GM23338 (cell line): ENCODE data around the gene UPP2. TPM values are rescaled to one million over a fixed set of nuclear protein-coding genes. Genes with fewer than 3 reads are reported as not detected.

Experiments used
- ATAC-seq: fragments of 200-7000 bp; cut with Tn5 transposase; 3 replicates; pipeline ENCODE4 v1.9.1; 2020
- DNase-seq: peaks from one replicate; pipeline ENCODE4 v3.0.0-alpha.2; 2015; ENCODE audit warnings: low spot score
- H2AFZ ChIP-seq: fragments of 200-600 bp; sonication (generic); 2 replicates; pipeline ENCODE4 v1.8.0; 2016; ENCODE audit warnings: antibody characterized with exemption, mild to moderate bottlenecking, moderate library complexity
- H3F3A ChIP-seq: fragments of 200-600 bp; sonication (generic); replicated peaks from 2 replicates; pipeline ENCODE4 v1.8.0; 2017; ENCODE audit warnings: antibody characterized with exemption, mixed run types, low read depth
- H3K27ac ChIP-seq: fragments of 200-600 bp; sonication (generic); 2 replicates; pipeline ENCODE4 v1.6.1; 2016; ENCODE audit warnings: low read depth
- H3K27me3 ChIP-seq: fragments of 200-600 bp; sonication (generic); 2 replicates; pipeline ENCODE4 v1.8.0; 2016; ENCODE audit warnings: mild to moderate bottlenecking, mixed run types, moderate library complexity; ENCODE audit not compliant: insufficient read depth
- H3K36me3 ChIP-seq: fragments of 200-600 bp; sonication (generic); 2 replicates; pipeline ENCODE4 v1.8.0; 2016; ENCODE audit warnings: mild to moderate bottlenecking; ENCODE audit not compliant: insufficient read depth
- H3K4me1 ChIP-seq: fragments of 200-600 bp; sonication (generic); 2 replicates; pipeline ENCODE4 v1.8.0; 2016; ENCODE audit warnings: mild to moderate bottlenecking, moderate library complexity; ENCODE audit not compliant: insufficient read depth
- H3K4me2 ChIP-seq: fragments of 200-600 bp; sonication (generic); 2 replicates; pipeline ENCODE4 v1.7.1; 2017; ENCODE audit warnings: mixed run types
- H3K4me3 ChIP-seq: fragments of 200-600 bp; sonication (generic); 2 replicates; pipeline ENCODE4 v1.6.1; 2016; ENCODE audit warnings: mixed run types
- H3K79me2 ChIP-seq: fragments of 200-600 bp; sonication (generic); replicated peaks from 2 replicates; pipeline ENCODE4 v1.8.0; 2017; ENCODE audit warnings: mild to moderate bottlenecking; ENCODE audit not compliant: insufficient read depth
- H3K9me2 ChIP-seq: fragments of 200-600 bp; sonication (generic); 2 replicates; pipeline ENCODE4 v1.8.0; 2017; ENCODE audit not compliant: insufficient read depth
- H4K20me1 ChIP-seq: fragments of 200-600 bp; sonication (generic); replicated peaks from 2 replicates; pipeline ENCODE4 v1.8.0; 2017; ENCODE audit warnings: mild to moderate bottlenecking; ENCODE audit not compliant: insufficient read depth
- H3K27ac Mint-ChIP-seq: 2 replicates; pipeline ENCODE4 v1.8.0; 2020; ENCODE audit warnings: inconsistent platforms, mild to moderate bottlenecking, moderate library complexity, mixed read lengths
- H3K27me3 Mint-ChIP-seq: 3 replicates; pipeline ENCODE4 v1.8.0; 2022; ENCODE audit warnings: low read depth, mild to moderate bottlenecking, moderate library complexity, mixed read lengths, inconsistent platforms; ENCODE audit not compliant: insufficient read depth, poor library complexity
- H3K36me3 Mint-ChIP-seq: 3 replicates; pipeline ENCODE4 v1.8.0; 2021; ENCODE audit warnings: low read depth, mild to moderate bottlenecking, inconsistent platforms, moderate library complexity, mixed read lengths
- H3K4me1 Mint-ChIP-seq: 3 replicates; pipeline ENCODE4 v1.8.0; 2020; ENCODE audit warnings: mild to moderate bottlenecking, inconsistent platforms, mixed read lengths
- H3K4me3 Mint-ChIP-seq: 3 replicates; pipeline ENCODE4 v1.8.0; 2021; ENCODE audit warnings: moderate library complexity, mild to moderate bottlenecking, inconsistent platforms, mixed read lengths
- H3K9me3 Mint-ChIP-seq: 3 replicates; pipeline ENCODE4 v1.8.0; 2020; ENCODE audit warnings: moderate library complexity, mild to moderate bottlenecking, inconsistent platforms, mixed read lengths
- EZH2 ChIP-seq: fragments of 200-600 bp; sonication (generic); IDR thresholded peaks from one replicate; pipeline ENCODE4 v1.8.0; 2017; ENCODE audit warnings: antibody characterized with exemption, mild to moderate bottlenecking, low read depth; ENCODE audit not compliant: unreplicated experiment
- NANOG ChIP-seq: IDR thresholded peaks from 2 replicates; pipeline ENCODE4 v1.6.1; 2016; ENCODE audit warnings: antibody characterized with exemption, borderline replicate concordance
- POLR2AphosphoS5 ChIP-seq: IDR thresholded peaks from 2 replicates; pipeline ENCODE4 v1.6.1; 2016; ENCODE audit warnings: antibody characterized with exemption, low read depth
- STAT1 ChIP-seq: IDR thresholded peaks from one replicate; pipeline ENCODE4 v1.6.1; 2016; ENCODE audit warnings: antibody characterized with exemption; ENCODE audit not compliant: unreplicated experiment
- ZNF114 ChIP-seq: fragments of 250-450 bp; sonication (Bioruptor Pico); IDR thresholded peaks from 2 replicates; pipeline ENCODE4 v1.5.0; 2020; ENCODE audit warnings: mild to moderate bottlenecking, moderate library complexity
- ZNF331 ChIP-seq: fragments of 250-450 bp; sonication (Bioruptor Pico); IDR thresholded peaks from 2 replicates; pipeline ENCODE4 v1.5.0; 2020; ENCODE audit warnings: low read depth, mild to moderate bottlenecking, moderate library complexity
- polyA plus RNA-seq: library from polyadenylated mRNA; unstranded; fragments of >200 nt; fragmentation: Nextera tagmentation; extraction: Ambion mirVana; gene quantifications from 2 replicates; pipeline ENCODE4 v1.2.1, GENCODE V29; 2016
- total RNA-seq: library from RNA; depleted of rRNA; stranded (reverse); fragments of >200 nt; shearing (Covaris generic); gene quantifications from 2 replicates; pipeline ENCODE4 v1.2.3, GENCODE V29; 2014
- TF ChIP-seq, protein P1 (sequence below): IDR thresholded peaks from one replicate; pipeline ENCODE4 v1.6.1; 2018; ENCODE audit warnings: antibody characterized with exemption; ENCODE audit not compliant: unreplicated experiment
- TF ChIP-seq, protein P2 (sequence below): IDR thresholded peaks from 2 replicates; pipeline ENCODE4 v1.6.1; 2016; ENCODE audit warnings: antibody characterized with exemption
- TF ChIP-seq, protein P3 (sequence below): fragments of 250-450 bp; sonication (Bioruptor Pico); IDR thresholded peaks from 2 replicates; pipeline ENCODE4 v1.5.0; 2020; ENCODE audit warnings: mild to moderate bottlenecking, moderate library complexity

Gene UPP2
- total and polyA plus RNA-seq, 2 experiments from 2014 or later, result not detected

DNA sequence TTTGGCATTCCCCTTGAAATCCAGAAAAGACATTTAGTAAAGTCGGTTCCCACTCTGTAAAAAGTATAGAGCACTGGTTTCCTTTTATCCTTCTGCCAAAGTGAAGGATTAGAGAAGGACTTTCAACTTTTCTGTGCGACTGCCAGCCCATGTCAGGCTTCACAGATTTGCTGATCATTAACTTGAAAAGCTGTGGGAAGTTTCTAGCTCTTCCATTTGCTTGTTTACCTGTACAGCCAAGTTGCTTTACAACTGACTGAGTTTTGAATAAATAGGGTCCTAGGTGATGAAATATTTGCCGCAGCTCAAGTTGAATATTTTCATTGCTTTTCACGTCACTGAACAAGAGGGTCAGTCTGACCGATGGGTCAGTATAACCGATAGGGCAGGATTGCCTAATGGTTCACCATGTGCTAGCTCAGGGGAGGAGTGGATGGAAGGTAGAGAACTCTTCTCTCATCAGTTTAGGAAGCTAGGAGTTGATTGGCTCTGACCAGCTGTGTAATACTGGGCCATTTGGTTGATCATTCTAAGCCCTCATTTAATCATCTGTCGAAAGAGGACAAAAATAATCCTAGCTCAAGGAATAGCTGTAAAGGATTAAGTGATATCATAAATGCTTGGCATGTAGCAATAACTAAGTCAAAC lies 30.4 kb downstream of the UPP2 start (continued):
- TF ChIP-seq, protein P1, sequence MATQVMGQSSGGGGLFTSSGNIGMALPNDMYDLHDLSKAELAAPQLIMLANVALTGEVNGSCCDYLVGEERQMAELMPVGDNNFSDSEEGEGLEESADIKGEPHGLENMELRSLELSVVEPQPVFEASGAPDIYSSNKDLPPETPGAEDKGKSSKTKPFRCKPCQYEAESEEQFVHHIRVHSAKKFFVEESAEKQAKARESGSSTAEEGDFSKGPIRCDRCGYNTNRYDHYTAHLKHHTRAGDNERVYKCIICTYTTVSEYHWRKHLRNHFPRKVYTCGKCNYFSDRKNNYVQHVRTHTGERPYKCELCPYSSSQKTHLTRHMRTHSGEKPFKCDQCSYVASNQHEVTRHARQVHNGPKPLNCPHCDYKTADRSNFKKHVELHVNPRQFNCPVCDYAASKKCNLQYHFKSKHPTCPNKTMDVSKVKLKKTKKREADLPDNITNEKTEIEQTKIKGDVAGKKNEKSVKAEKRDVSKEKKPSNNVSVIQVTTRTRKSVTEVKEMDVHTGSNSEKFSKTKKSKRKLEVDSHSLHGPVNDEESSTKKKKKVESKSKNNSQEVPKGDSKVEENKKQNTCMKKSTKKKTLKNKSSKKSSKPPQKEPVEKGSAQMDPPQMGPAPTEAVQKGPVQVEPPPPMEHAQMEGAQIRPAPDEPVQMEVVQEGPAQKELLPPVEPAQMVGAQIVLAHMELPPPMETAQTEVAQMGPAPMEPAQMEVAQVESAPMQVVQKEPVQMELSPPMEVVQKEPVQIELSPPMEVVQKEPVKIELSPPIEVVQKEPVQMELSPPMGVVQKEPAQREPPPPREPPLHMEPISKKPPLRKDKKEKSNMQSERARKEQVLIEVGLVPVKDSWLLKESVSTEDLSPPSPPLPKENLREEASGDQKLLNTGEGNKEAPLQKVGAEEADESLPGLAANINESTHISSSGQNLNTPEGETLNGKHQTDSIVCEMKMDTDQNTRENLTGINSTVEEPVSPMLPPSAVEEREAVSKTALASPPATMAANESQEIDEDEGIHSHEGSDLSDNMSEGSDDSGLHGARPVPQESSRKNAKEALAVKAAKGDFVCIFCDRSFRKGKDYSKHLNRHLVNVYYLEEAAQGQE, result no peak
- TF ChIP-seq ZNF331 (no peak), STAT1 (no peak)
- TF ChIP-seq, protein P2, sequence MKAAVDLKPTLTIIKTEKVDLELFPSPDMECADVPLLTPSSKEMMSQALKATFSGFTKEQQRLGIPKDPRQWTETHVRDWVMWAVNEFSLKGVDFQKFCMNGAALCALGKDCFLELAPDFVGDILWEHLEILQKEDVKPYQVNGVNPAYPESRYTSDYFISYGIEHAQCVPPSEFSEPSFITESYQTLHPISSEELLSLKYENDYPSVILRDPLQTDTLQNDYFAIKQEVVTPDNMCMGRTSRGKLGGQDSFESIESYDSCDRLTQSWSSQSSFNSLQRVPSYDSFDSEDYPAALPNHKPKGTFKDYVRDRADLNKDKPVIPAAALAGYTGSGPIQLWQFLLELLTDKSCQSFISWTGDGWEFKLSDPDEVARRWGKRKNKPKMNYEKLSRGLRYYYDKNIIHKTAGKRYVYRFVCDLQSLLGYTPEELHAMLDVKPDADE, result no peak

DNA sequence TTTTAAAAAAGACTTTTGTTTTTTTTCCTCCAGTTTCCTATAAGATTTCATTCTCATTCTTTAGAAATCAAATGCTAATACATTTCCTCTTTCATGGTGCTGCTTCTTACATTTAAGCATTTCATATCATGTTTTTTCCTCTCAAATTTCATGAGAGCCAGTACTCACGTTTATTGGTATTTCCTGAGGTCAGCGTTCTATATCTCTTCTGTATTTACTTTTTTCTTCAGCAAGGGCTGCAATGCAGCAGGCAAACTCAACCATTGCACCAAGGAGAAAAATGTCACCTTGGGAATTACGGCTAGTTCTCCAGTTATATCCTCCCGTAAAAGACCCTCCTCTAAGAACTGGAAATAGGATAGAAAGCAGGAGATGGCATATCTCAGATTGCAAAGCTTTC lies 32.4 kb downstream of the UPP2 start:
- no peak overlapping the region for H3K4me3 ChIP-seq
- H3K4me1 ChIP-seq, result peaks cover 6% of the 10 kb centered on the region; the same call in 1 of the 2 replicates
- no peak overlapping the region for H2AFZ ChIP-seq
- Mint-ChIP-seq H3K36me3 (no peaks in the 10 kb centered on the region), H3K27ac (no peak overlapping the region), H3K27me3 (no peaks in the 10 kb centered on the region), H3K9me3 (no peaks in the 10 kb centered on the region), H3K4me3 (no peak overlapping the region), H3K4me1 (peaks cover 7% of the 10 kb centered on the region; the same call in 2 of the 3 replicates)
- no peaks in the 10 kb centered on the region for H3K79me2 ChIP-seq
- H3K36me3 ChIP-seq, result no peaks in the 10 kb centered on the region
- peaks cover 11% of the 10 kb centered on the region for H3K9me2 ChIP-seq
- no peak overlapping the region for H3K27ac ChIP-seq
- H3F3A ChIP-seq, result no peaks in the 10 kb centered on the region
- DNase-seq (no peak), ATAC-seq (no peak)
- H3K27me3 ChIP-seq, result no peaks in the 10 kb centered on the region
- no peak overlapping the region for H3K4me2 ChIP-seq
- H4K20me1 ChIP-seq, result no peaks in the 10 kb centered on the region
- TF ChIP-seq ZNF331 (no peak), EZH2 (no peak), NANOG (no peak), STAT1 (no peak)

DNA sequence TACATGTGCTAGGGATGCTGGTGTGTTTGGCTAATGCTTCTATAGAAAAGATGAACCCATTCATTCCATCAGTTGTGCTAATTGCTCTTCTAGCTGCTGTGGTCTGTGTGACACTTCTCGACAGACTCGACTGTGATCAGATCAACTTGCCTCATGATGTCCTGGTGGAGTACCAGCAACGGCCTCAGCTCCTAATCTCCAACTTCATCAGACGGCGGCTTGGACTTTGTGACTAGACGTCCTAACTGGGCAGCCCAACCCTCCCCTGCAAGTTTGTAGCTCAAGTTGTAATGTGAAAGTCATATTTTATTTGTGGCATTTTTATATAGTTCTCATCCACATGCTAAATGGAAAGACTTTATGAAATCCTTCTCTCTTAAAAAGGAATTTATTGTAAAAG lies 33.0 kb downstream of the UPP2 start:
- no peak for ATAC-seq
- H3K4me3 Mint-ChIP-seq, result no peak overlapping the region
- TF ChIP-seq, protein P3, sequence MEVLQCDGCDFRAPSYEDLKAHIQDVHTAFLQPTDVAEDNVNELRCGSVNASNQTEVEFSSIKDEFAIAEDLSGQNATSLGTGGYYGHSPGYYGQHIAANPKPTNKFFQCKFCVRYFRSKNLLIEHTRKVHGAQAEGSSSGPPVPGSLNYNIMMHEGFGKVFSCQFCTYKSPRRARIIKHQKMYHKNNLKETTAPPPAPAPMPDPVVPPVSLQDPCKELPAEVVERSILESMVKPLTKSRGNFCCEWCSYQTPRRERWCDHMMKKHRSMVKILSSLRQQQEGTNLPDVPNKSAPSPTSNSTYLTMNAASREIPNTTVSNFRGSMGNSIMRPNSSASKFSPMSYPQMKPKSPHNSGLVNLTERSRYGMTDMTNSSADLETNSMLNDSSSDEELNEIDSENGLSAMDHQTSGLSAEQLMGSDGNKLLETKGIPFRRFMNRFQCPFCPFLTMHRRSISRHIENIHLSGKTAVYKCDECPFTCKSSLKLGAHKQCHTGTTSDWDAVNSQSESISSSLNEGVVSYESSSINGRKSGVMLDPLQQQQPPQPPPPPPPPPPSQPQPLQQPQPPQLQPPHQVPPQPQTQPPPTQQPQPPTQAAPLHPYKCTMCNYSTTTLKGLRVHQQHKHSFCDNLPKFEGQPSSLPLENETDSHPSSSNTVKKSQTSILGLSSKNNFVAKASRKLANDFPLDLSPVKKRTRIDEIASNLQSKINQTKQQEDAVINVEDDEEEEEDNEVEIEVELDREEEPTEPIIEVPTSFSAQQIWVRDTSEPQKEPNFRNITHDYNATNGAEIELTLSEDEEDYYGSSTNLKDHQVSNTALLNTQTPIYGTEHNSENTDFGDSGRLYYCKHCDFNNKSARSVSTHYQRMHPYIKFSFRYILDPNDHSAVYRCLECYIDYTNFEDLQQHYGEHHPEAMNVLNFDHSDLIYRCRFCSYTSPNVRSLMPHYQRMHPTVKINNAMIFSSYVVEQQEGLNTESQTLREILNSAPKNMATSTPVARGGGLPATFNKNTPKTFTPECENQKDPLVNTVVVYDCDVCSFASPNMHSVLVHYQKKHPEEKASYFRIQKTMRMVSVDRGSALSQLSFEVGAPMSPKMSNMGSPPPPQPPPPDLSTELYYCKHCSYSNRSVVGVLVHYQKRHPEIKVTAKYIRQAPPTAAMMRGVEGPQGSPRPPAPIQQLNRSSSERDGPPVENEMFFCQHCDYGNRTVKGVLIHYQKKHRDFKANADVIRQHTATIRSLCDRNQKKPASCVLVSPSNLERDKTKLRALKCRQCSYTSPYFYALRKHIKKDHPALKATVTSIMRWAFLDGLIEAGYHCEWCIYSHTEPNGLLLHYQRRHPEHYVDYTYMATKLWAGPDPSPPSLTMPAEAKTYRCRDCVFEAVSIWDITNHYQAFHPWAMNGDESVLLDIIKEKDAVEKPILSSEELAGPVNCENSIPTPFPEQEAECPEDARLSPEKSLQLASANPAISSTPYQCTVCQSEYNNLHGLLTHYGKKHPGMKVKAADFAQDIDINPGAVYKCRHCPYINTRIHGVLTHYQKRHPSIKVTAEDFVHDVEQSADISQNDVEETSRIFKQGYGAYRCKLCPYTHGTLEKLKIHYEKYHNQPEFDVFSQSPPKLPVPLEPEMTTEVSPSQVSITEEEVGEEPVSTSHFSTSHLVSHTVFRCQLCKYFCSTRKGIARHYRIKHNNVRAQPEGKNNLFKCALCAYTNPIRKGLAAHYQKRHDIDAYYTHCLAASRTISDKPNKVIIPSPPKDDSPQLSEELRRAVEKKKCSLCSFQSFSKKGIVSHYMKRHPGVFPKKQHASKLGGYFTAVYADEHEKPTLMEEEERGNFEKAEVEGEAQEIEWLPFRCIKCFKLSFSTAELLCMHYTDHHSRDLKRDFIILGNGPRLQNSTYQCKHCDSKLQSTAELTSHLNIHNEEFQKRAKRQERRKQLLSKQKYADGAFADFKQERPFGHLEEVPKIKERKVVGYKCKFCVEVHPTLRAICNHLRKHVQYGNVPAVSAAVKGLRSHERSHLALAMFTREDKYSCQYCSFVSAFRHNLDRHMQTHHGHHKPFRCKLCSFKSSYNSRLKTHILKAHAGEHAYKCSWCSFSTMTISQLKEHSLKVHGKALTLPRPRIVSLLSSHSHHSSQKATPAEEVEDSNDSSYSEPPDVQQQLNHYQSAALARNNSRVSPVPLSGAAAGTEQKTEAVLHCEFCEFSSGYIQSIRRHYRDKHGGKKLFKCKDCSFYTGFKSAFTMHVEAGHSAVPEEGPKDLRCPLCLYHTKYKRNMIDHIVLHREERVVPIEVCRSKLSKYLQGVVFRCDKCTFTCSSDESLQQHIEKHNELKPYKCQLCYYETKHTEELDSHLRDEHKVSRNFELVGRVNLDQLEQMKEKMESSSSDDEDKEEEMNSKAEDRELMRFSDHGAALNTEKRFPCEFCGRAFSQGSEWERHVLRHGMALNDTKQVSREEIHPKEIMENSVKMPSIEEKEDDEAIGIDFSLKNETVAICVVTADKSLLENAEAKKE (CRISPR knock-in tag), result no peak
- TF ChIP-seq STAT1, result no peak
- TF ChIP-seq ZNF114, result no peak
- no peak for TF ChIP-seq POLR2AphosphoS5
- TF ChIP-seq EZH2, result no peak

More for the DNA sequence above, 33.0 kb downstream of the UPP2 start:
- H3F3A ChIP-seq, result no peaks in the 10 kb centered on the region
- no peak overlapping the region for H3K27ac ChIP-seq
- no peak overlapping the region for H3K27ac Mint-ChIP-seq
- peaks cover 6% of the 10 kb centered on the region; the same call in 1 of the 2 replicates for H3K4me1 ChIP-seq
- no peak for DNase-seq
- H3K4me3 ChIP-seq, result no peak overlapping the region
- no peak overlapping the region for H3K4me2 ChIP-seq
- no peaks in the 10 kb centered on the region for H3K27me3 Mint-ChIP-seq
- H3K36me3 ChIP-seq, result no peaks in the 10 kb centered on the region
- H4K20me1 ChIP-seq, result no peaks in the 10 kb centered on the region
- peaks cover 11% of the 10 kb centered on the region for H3K9me2 ChIP-seq
- no peaks in the 10 kb centered on the region for H3K27me3 ChIP-seq
- no peaks in the 10 kb centered on the region for H3K79me2 ChIP-seq
- no peaks in the 10 kb centered on the region for H3K36me3 Mint-ChIP-seq
- no peaks in the 10 kb centered on the region for H3K9me3 Mint-ChIP-seq
- H3K4me1 Mint-ChIP-seq, result peaks cover 8% of the 10 kb centered on the region; the same call in 2 of the 3 replicates
- no peak overlapping the region for H2AFZ ChIP-seq
